Cardiac septum (tissue), 1 donor: ENCODE data around the gene PPP1R3D. TPM values are rescaled to one million over a fixed set of nuclear protein-coding genes. Genes with fewer than 3 reads are reported as not detected.

Source experiments
- DNase-seq: peaks from one replicate; pipeline ENCODE4 v3.0.0-alpha.2; 2020; ENCODE audit warnings: low spot score
- intact Hi-C: fragments of 100-400 bp; cut with DNase I; formaldehyde crosslinking; loops from one replicate; pipeline ENCODE4 v1.14.0; 2022
- total RNA-seq: library from RNA; stranded (reverse); fragmentation: NEBNext Ultra II Directional; extraction: Animal tissue kit (Norgen Biotek cat#: 25700); gene quantifications from one replicate; pipeline ENCODE4 v1.2.1, GENCODE V29; 2021
- donor health status: DM: no; HTN: no; CAD: no.

The PPP1R3D gene
- total RNA-seq, 1 donor from 2014 or later: 7.2 TPM

DNA sequence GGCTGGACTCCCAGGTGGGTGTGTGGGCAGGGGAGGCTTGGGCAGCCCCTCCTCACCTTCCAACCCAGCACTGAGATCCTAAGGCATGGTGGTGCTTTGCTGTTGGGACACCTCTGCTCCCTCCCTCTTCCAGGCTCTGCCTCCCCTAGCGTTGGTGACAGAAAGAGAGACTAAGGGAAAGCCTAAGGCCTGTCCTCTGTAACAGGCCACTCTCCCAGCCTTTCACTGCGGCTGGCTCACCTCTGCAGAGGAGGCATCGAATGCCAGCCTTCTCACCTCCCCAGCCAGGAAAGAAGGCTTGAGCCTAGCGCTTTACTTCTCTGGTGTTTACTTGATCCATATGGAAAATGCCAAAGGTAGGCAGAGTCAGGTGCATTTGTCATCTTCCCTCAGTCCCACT is 14.6 kb upstream of the PPP1R3D start:
- no peak for DNase-seq
- intact Hi-C loops: no loop called here

- no peak for DNase-seq
- intact Hi-C loops: no loop called here
These were observed 9.8 kb upstream of the PPP1R3D start for GRCh38 chr20:59949911-59950310.

DNA sequence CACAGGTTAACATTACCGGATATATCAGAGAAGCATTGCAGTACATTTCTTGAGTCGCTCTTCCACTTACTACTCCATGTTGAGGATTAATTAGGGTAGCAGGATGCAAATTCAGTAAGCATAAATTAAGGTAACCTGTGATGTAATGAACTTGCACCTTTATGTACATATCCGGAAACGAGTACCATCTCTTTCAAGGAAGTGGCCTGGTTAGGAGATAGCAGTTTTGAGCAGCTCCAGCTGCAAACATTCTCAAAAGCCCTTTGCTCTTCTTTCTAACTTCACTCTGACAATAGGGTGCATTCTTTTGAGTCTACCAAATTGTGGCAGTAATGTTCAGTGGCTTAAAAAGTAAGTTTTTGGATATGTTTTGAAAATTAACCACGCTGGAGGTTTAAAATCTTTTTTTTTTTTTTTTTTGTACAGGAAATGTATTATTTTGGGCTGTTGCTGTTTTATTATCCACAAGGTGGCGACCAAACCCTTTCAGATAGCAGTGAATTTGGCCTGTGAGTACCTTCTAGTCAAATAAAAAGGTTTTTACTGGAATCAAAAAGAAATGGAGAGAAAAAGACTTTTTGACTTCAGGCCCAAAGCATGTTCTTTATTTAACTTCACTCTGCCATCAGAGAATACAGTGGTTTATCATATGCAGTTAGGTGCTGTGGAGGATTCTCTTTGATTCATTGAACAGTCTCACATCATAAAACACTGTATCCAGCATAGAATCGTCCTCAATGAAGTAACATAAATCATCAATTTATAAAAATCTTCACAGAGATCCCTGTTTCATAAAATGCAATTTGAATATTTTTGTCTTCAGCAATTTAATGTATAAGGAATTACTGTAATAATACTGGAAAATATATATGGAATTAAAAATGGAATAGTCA is 9.0 kb upstream of the PPP1R3D start:
- no peak for DNase-seq
- intact Hi-C loops: no loop called here

DNA sequence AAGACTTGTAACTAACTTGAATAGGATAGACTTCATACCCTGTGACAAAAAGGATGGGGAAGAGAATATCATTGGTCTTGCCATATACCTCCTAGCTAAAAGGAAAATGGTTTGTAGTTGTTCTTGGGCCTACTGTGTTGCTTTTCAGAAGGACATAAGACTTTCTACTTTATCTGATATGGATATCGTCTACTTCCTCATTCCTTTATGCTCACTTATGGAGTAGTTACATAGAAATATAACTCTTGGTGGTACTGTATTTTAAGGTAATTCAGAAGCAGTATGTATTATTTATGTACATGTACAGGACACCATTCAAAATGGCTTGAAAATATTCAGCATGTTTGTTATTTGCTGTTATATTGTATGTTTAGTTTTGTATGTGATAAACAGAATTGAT is 8.1 kb upstream of the PPP1R3D start:
- intact Hi-C loops: no loop called here
- DNase-seq: no peak

GRCh38 chr20:59947376-59947775 is 7.3 kb upstream of the PPP1R3D start:
- DNase-seq: no peak
- intact Hi-C loops: no loop called here

- DNase-seq: no peak
- intact Hi-C loops: no loop called here
These were observed 5.6 kb upstream of the PPP1R3D start for GRCh38 chr20:59945731-59946130.

DNA sequence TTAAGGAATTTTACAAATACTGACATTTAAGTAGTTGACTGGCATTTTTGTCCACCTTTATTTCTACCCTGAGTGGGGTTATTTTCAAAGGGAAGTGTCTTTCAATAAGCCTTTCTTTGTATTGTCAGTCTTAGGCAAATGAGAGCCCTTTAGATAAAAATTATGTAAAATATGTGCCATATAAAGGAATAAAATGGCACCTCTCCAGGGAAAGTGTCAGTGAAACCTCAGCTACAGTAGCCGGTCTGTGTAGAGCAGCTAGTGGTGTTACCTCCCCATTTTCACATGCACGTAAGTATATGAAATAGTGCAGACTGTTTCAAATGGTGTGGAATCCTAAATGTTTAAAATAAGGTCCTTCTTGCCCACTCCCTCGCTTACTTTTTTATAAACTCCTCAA is 5.1 kb upstream of the PPP1R3D start:
- intact Hi-C loops: no loop called here
- DNase-seq: no peak

- intact Hi-C loops: loop anchor here (5.0 kb wide), 1 partner anchor 88 kb away; no protein-coding TSS in a partner anchor
- DNase-seq: no peak
These were observed 4.6 kb upstream of the PPP1R3D start for GRCh38 chr20:59944726-59945125.

- intact Hi-C loops: loop anchor here (5.0 kb wide), 1 partner anchor 90 kb away; no protein-coding TSS in a partner anchor
- no peak for DNase-seq
These were observed 2.1 kb upstream of the PPP1R3D start for GRCh38 chr20:59942245-59942644.

DNA sequence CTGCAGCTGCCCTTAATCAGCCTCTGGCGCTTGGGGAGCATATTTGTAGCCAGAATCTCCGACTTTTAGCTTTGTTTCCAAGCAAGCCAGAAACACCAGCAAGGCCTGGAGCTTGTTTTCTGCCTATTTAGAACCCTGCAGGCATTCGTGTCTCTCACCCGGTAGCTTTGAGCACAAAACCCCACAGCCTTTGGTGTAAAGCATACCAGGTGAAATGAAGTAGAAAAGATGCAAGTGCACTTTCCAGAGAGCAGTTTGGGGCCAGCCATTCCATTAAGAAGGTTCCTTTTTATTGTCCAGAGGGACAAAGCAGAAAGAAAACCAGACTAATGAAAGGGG is 820 bp upstream of the PPP1R3D start:
- no peak for DNase-seq
- intact Hi-C loops: loop anchor here (5.0 kb wide), 1 partner anchor 91 kb away; no protein-coding TSS in a partner anchor

GRCh38 chr20:59939879-59940128 is 301 bp downstream of the PPP1R3D start:
- intact Hi-C loops: loop anchor here (5.0 kb wide), 1 partner anchor 92 kb away; no protein-coding TSS in a partner anchor
- peak; percentile 82 for DNase-seq

DNA sequence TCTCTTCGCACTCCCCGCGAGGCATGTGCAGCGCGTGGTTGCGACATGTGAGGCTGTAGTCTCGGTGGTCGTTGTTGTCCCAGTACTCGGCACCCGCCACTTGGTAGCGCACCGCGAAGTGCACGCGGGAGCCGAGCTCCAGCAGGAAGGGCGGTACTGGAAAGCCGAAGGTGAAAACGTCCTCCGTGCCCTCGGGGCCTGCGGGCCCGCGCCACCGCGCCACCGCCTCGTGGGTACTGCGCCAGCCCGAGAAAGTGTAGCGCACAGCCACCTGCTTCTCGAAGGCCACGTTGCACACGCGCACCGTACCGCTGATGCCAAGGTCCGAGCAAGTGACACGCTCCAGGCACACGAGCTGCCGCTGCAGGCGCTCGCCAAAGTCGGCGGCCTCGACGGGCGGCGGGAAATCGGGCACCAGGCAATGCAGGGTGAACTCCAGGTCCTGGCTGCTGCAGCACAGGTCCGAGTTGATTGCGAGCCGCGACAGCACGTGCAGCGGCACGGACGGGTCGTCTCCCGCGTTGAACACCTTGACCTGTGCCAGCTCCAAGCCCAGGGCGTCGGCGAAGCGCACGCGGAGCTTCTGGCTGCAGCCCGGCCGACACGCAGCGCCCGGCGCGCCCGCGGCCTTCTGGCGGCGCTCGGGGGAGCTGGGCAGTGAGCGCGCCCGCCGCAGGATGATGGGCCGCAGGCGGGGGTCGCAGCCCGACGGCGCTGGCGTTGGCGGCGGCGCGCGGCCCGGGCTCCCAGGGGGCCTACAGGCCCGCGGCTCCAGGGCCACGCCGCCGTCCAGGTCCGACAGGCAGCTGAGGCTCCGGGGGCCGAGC is 840 bp downstream of the PPP1R3D start:
- intact Hi-C loops: no loop called here
- DNase-seq: no peak

DNA sequence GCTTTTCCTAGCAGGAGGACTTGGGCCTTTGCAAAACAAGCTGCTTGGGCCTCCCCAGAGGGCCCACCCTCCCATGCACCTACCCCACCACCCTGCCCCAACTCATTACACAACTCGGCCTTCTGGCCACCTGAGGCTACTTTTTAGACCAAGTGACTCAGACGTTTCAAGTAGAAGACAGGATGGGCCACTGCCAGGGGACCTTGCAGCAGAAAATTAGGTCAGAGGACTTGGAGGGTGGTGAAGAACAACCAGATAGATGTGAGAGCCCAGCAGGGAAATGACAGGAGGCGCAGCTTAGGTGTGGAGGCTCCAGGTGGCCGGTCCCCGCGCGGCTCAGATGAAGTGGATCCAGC is 1.4 kb downstream of the PPP1R3D start:
- no peak for DNase-seq
- intact Hi-C loops: no loop called here

DNA sequence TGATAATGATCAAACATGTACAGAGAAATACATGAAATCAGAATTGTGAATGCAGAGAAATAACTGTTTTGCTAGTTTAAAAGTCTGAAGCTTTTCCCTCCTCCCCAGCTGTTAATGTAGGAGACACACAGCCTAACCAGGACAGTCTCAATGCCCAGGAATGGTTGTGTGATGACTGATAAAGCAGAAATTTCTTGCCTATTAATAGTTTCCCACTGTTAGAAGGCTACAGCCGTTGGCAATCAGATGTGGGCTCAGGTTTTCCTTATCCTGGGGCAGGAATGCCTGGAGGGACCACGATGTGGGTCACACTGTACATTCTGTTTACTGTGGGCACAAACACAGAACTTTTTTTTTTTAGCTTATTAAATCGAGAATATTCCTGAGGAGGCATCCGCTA is 1.9 kb downstream of the PPP1R3D start:
- intact Hi-C loops: no loop called here
- no peak for DNase-seq

- intact Hi-C loops: no loop called here
- no peak for DNase-seq
These were observed 3.0 kb downstream of the PPP1R3D start for GRCh38 chr20:59937150-59937549.

DNA sequence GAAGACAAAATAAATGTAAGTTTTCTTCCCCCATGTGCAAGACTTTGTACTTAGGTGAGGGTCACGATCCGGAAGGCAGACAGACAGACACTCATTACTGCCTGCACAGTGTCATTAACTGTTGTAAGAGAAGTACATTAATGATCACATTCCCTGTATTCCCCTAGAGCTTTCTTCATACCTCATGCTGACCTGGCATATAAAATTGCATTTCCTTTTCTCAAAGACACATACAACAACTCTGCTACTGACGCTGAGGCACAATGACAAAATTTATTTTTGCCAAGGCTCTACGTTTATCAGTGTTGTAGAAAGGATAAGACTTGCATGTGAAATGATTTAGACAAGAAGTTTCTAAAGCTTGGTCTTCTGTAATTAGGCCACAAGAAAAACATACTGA is 3.7 kb downstream of the PPP1R3D start:
- no peak for DNase-seq
- intact Hi-C loops: no loop called here

DNA sequence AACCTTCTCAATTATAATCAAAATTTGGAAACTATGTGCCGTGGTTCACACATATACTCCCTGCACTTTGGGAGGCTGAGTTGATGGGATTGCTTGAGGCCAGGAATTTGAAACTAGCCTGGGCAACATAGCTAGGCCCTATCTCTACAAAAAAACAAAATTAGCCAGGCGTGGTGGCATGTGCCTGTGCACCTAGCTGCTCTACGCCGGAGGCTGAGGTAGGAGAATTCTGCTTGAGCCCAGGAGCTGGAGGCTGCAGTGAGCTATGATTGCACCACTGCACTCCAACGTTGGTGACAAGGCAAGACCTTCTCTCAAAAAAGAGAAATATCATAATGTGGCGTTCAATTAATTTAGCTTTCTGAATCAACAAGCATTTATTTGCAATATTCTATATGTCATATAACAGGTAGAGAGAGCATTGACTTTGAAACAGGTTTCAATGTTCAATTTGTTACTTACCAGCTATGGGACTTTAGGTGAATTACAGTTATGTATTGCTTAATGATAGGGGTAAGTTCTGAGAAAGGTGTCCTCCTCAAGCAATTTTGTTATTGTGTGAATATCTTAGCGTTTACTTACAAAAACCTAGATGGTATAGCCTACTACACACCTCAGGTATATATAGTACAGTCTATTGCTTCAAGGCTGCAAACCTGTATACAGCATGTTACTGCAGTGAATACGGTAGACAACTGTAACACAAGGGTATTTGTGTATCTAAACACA is 4.5 kb downstream of the PPP1R3D start:
- intact Hi-C loops: no loop called here
- DNase-seq: no peak

- intact Hi-C loops: no loop called here
- peak; percentile 94 for DNase-seq
These were observed 6.1 kb downstream of the PPP1R3D start for GRCh38 chr20:59933849-59934585.

- intact Hi-C loops: no loop called here
- DNase-seq: peak; percentile 84
These were observed 6.7 kb downstream of the PPP1R3D start, which contains the start of gene SYCP2 for GRCh38 chr20:59933296-59933848. Gene SYCP2, minus strand, starts transcription at chr20:59933637. Its CDS starts 11,224 bp downstream, at chr20:59922413.
